ENCODE results near the gene DNAH10.
A peak's percentile ranks its signal among the peaks of the same experiment; 100 is the strongest.

DNAH10 gene

GRCh38 chr12:123761841-123762714, at the start of gene DNAH10:
TSS of gene DNAH10 (plus strand) at chr12:123762301. CDS start at chr12:123762337, 36 bp downstream.
- peak; percentile 52 for DNase-seq

- DNase-seq = no peak
Observed at GRCh38 chr12:123712780-123713319, 49.3 kb upstream of the DNAH10 start.

GRCh38 chr12:123713398-123713797, 48.7 kb upstream of the DNAH10 start:
- no peak for DNase-seq

GRCh38 chr12:123713823-123714585, 48.1 kb upstream of the DNAH10 start:
- DNase-seq = no peak

GRCh38 chr12:123715195-123715594, 46.9 kb upstream of the DNAH10 start:
- no peak for DNase-seq

GRCh38 chr12:123717350-123717749, 44.8 kb upstream of the DNAH10 start:
- no peak for DNase-seq

- DNase-seq = no peak
Observed at GRCh38 chr12:123720141-123720814, 41.8 kb upstream of the DNAH10 start.

GRCh38 chr12:123721245-123721644, 40.9 kb upstream of the DNAH10 start:
- DNase-seq = no peak

- no peak for DNase-seq
Observed at GRCh38 chr12:123723011-123723410, 39.1 kb upstream of the DNAH10 start.

- no peak for DNase-seq
Observed at GRCh38 chr12:123723765-123724164, 38.3 kb upstream of the DNAH10 start.

- no peak for DNase-seq
Observed at GRCh38 chr12:123726244-123726643, 35.9 kb upstream of the DNAH10 start.

- no peak for DNase-seq
Observed at GRCh38 chr12:123726962-123727361, 35.1 kb upstream of the DNAH10 start.

- DNase-seq = no peak
Observed at GRCh38 chr12:123727878-123728277, 34.2 kb upstream of the DNAH10 start.

GRCh38 chr12:123731596-123731995, 30.5 kb upstream of the DNAH10 start:
- no peak for DNase-seq

GRCh38 chr12:123732251-123732650, 29.9 kb upstream of the DNAH10 start:
- DNase-seq = no peak

GRCh38 chr12:123733229-123733628, 28.9 kb upstream of the DNAH10 start:
- DNase-seq = no peak

- no peak for DNase-seq
Observed at GRCh38 chr12:123734268-123734667, 27.8 kb upstream of the DNAH10 start.

GRCh38 chr12:123741937-123742572, 20.0 kb upstream of the DNAH10 start:
- DNase-seq = no peak

GRCh38 chr12:123743002-123743401, 19.1 kb upstream of the DNAH10 start:
- no peak for DNase-seq

- no peak for DNase-seq
Observed at GRCh38 chr12:123744836-123745235, 17.3 kb upstream of the DNAH10 start.

- no peak for DNase-seq
Observed at GRCh38 chr12:123747309-123747708, 14.8 kb upstream of the DNAH10 start.

GRCh38 chr12:123748161-123748560, 13.9 kb upstream of the DNAH10 start:
- no peak for DNase-seq

GRCh38 chr12:123748661-123749060, 13.4 kb upstream of the DNAH10 start:
- DNase-seq = no peak

All from stimulated activated CD4-positive, alpha-beta T cell treated with anti-CD3 and anti-CD28 coated beads, Interleukin-12 subunit alpha, Interleukin-12 subunit beta, amount 100 ng/mL, for 4 hours (primary cell).